HG02973 (cell line): ENCODE data around the gene FOSL2.
A peak's percentile ranks its signal among the peaks of the same experiment; 100 is the strongest.

Source experiments
- ATAC-seq: cut with Tn5 transposase; IDR thresholded peaks from one replicate; pipeline ENCODE4 v1.9.1; 2021; ENCODE audit warnings: moderate library complexity; ENCODE audit not compliant: unreplicated experiment

Gene FOSL2

DNA sequence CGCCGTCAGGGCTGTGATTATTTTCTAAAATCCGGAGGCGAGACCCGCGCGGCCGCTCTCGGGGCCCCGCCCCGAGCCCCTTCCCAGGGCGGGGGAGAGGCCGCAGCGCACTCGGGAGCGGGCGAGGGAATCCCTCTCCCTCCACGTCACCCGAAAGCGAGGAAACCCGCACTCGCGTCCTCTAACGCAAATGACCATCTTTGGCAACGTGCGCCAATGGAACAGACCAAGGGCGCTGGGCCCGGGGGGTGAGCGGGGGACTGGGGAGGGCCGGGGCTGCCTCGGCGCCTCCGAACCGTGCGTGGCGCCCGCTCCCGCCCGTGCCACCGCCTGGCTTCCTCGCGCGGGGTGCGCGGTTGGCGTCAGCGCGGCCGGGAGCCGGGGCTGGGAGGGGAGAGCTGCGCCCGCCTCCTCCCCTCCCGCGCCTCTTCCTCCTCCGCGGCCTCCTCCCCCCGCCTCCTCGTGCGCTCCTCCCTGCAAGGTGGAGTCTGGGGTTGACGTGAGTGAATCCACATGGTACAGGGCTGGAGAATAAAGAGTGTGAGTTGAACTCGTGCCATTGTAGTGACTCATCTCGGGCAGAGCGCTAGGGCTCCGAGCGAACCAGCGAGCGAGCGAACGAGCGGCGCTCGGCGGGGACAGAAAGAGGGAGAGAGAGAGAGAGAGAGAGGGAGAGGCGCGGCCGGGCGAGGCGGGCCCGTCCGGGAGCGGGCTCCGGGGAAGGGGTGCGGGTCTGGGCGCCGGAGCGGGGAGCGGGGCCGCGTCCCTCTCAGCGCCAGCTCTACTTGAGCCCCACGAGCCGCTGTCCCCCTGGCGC, at the start of gene FOSL2:
TSS of gene FOSL2 (plus strand) at position 562 of the 817 bp plus-strand sequence. CDS start 863 bp downstream, outside the sequence.
- peak; percentile 74 for ATAC-seq

DNA sequence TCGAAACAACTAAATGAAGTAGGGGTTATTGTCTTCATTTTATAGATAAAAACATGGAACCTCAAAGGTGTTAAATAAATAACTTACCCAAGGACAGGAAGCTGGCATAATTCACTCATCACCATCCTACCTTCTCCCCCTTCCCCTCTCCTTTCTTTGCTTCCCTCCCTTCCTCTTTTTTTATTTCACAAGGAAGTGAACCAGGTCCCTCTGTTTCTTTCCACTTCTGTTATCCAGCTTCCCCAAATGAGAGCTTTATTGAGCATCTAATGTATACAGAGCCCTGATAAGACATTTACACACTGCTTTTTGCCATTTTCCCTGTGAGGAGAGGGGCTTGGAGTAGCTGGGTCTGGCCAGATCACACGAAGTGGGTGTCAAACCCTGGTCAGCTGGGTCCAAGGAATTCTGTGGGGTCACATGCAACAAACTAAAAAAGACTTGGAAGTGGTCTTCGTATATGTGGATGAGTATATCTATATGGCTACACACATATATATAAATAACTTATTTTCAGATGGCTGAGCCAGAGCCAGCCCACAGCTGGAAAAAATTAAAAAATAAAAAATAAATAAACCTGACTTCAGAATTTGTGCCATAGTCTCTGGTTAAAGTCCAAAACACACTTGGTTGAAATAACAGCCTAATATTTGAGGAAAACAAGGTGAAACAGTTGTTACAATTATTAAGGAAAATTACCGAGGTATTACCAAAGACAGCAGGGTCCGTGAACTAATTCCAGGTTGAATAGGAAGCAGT, 49.3 kb upstream of the FOSL2 start:
- ATAC-seq, result no peak

DNA sequence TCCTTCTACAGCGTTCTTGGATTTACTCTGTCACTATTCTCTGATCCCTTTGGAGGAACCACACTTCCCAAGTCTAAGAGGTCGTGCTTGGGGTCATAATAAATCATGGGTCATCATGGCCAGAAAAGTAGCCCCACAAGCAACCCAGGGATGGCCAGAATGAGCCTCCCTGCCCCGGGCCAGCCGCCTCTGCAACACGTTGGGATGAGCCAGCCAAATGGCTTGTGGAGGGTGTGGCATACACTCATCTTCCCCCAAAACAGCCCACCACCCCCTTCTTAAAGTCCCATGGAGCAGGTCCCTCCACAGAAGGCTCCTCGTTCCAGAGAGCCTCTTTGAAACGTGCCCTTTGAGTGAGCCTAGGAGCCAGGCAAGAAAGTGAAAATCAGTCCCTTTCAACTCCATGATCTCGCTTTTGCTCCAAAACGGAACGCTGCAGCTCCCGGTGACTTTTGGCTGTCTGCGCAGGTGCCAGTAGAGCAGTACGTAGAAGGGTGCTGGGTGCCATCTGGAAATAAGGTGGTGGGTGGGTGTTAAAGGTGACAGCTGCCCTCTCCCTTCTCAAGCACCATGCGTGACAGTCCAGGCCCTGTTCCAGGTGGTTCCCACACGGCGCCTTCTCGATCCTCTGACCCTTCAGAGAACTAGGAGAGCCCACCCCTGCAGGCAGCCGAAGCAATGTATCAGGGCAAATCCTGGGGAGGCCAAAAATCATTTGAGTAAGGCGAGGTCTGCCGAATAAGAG, 48.5 kb upstream of the FOSL2 start:
- no peak for ATAC-seq

DNA sequence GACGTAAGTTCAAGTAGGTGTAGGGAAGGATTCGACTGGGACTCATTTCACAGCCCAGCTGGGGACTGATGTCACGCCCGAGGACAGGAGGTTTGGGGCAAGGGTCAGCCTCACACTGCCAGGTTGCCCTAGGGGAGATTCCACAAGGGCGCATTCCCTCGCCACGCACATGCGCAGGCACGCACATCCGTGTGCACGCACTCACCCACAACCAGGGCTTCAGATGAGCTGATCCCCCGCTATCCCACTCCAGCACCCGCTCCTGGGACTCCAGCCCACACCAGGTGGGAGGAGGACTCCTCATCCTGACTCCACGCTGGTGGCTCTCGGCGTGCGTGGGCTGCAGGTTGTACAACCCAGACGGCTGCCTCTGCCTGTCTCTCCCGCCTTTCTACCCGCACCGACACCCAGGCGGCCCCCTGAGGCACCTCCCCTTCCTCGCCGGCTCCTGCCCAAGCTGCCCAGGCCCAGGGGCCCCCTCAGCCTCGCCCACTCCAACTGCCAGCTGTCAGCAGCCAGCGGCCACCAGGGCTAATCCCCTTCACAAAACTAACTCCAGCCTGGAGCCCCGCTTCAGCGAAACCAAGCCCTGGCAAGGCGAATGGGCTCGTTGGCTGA, 47.8 kb upstream of the FOSL2 start:
- ATAC-seq, result no peak

DNA sequence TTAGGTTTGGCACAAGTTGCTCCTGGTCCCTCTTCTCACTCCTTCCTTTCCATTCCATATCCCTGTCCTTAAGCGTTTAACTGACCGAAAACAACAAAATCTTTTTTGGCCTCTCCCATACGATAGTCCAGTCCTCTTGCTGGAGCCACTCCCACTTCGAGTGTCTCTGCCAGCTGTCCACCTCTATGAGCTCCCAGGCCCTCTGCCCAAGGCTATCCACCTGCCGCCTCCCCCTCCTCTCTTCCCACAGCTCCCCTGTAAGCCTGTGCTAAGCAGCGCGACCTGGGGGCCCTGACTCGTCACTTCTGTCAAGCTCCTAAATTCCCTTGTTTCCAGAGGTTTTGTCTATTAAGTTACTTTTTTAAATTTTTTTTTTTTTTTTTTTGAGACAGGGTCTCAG, 47.0 kb upstream of the FOSL2 start:
- ATAC-seq, result no peak

DNA sequence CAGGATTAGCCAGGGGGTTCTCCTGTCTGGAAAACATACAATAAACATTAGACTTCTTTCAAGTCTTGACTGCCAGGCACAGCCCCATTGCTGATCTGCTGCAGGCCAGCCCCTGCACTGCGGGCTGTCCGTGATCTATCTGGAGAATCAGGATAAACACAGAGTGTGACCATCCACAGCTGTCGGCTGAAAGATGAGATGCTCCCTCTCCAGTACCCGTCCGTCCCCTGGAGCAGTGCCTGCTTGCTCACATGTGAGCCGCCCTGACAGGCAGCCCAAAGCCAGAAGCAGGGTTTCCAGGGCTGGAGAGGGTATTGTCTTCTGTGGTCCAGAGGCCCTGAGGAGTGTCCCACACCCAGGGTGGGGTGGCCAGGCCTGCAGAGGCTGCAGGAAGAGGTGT, 46.1 kb upstream of the FOSL2 start:
- no peak for ATAC-seq

DNA sequence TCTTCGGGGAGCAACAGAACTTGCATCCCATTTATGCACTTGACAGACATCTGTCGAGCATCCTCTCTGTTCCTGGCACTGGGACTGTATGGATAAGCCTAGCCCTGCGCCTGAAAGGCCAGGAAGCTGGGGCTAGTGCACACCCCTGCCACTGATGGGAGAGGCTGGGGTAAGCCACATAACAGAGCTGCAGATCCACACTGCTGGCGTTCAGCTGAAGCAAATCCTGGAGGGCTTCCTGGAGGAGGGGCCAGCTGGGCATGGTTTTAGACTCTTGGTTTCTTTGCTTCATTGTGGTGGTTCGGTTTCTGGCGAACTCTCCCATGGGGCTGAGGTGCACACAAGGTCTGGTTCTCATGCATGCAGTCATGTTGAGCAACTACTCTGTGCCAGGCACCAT, 45.5 kb upstream of the FOSL2 start:
- no peak for ATAC-seq

DNA sequence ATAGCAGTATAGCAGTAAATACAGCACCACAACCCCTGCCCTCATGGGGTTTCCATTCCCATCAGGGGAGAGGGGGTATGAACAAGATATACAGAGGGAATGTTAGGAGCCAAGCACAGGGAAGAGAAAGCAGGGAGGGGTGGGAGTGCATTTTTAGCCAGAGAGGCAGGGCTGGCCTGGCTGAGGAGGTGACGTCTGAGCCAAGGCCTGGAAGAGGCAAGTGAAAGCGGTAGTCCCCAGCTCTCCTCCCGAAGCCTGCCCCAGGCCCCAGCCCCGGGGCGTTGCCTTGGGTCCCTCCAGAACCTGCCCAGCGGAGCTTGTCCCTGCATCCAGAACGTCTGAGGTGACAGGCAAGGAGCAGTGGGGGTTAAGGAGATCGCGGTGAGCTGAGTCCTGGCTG, 45.1 kb upstream of the FOSL2 start:
- ATAC-seq, result no peak

DNA sequence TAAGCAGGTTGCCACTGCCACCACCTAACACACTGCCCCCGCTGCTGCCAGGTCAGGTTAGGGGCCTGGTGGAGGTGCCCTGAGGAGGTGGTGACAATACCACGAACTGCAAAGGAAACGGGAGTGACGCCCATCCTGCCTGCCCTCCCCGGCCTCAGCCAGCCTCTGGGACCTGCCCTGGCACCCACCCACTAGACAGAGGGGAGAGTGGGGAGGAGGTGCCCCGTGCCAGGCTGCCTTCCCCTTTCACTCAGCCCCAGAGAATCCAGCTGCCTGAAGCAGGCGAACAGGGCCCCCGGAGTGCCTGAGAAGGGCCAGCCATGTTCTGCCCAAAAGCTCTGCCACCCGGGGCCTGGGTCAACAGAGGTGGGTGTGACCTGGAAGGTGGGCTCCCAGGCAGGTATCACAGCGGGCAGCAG, 44.5 kb upstream of the FOSL2 start:
- no peak for ATAC-seq

DNA sequence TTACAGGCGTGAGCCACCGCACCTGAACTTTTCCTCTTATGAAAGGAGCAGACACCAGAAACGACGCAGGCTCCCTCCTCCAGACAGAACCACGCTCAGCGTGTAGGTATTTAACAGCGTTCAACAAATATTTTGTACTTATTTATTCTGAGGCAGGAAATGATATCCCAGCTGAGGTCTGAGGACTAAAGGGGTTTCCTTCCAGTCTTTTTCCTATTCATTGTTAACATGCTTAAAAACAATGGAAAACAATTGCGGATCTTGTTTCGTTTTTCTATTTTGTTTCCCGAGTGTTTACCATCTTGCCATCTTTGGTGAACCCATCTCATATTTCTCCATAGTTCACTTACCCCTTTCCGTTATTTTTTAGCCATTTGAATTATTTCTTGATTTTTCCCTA, 43.7 kb upstream of the FOSL2 start:
- ATAC-seq, result no peak

DNA sequence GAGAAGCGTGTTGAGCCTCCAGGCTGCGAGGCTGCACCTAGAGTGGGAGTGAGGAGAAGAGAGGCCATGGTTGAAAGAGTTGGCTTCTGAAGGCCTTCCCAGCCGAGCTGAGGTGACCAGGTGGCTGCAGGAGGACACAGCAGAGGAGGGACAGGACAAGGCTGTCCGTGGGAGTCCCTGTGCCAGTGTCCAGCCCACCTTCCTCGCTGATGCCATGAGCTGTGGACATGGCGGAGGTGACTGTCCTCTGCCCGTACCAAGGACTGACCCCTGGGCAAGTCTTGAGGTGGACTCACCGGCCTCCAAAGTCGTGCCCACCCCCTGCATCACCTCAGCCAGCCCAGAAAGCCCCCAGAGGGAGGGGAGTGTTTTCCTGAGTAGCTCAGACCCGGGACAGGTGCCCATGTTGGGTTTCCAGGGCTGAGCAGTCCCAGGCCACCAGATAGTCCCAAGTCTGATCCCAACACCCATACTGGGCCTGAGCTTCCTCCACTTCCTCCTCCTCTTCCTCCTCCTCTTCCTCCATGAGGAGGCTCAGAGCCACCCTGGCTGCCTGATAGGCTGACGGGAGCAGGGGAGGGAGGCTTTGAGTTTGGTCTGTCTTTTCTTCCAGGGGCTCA, 43.0 kb upstream of the FOSL2 start:
- ATAC-seq, result no peak

DNA sequence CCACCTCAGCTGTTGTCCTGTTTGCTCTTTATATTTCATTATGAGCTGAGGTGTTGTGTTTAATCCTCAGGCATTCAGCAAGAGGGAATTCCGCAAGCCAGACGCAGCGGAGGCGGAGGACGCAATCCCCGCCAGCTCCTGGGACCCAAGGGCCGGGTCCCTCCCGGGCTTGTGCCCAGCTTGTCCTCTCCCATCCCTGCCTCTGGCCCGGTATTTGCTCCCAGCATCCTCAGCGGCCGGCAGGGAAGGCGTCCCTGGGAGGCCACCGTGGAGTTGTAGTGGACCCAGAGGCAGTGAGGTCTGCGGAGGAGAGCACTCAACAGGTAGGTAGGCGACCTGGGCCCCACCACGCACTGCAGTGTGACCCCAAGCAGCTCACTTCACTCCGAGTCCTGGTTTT, 42.5 kb upstream of the FOSL2 start:
- ATAC-seq, result no peak

DNA sequence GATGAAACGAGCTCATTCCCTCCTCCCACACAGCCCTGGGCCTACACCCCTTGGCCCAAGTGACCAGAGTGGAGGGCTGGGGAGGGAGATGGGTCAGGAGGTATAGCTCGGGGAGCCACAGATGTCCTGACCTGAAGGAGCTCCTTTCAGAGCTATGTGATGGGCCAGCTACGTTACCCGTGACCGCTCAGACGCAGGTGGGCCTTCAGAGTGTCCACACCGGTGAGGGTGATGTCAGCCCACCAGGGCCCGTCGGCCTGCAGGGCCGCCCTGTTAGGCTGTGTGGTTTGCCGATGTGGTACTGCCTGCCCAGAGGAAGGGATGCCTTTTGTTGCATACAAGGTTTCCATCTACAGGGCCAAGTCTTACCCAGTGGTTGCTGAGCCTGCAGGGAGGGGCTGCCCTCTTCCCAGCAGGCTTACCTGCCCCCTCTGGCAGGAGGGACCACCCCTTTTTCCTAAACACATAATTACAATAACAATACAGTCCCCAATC, 41.8 kb upstream of the FOSL2 start:
- no peak for ATAC-seq

DNA sequence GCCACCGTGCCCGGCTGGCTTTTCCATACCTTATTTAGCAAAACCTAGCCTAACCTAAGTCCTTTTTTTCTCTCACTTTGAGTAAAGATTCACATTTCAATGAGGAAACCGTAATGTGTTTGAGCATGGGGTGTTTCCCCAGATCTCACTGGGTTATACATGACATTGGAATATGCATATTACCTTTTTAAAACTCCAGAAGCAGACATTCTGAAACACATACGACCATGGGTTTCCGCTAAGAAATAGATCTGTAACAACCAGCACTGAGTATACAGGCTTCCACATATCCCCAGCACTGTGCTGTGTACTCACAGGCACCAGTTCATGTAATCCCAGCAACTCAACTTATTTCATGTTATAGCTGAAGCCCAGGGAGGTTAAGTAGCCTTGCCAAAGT, 41.0 kb upstream of the FOSL2 start:
- no peak for ATAC-seq

DNA sequence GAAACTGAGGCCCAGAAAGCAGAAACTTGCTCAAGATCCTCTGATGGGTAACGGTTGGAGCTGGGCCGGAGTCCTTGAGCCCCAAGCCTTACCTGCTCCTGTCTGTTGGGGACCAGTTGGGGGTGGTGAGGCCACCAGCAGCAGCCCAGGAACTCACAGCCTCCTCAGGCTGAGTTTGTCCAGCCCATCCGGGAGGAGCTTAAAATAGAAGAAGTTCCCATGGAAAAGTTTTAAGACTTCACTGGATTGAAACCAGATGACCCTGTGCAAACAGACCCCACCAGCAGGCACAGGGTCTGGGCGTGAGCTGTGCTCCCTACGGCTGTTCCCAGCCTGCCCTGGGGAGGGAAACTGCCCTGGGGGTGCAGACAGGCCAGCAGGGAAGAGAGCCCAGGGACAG, 40.6 kb upstream of the FOSL2 start:
- no peak for ATAC-seq

DNA sequence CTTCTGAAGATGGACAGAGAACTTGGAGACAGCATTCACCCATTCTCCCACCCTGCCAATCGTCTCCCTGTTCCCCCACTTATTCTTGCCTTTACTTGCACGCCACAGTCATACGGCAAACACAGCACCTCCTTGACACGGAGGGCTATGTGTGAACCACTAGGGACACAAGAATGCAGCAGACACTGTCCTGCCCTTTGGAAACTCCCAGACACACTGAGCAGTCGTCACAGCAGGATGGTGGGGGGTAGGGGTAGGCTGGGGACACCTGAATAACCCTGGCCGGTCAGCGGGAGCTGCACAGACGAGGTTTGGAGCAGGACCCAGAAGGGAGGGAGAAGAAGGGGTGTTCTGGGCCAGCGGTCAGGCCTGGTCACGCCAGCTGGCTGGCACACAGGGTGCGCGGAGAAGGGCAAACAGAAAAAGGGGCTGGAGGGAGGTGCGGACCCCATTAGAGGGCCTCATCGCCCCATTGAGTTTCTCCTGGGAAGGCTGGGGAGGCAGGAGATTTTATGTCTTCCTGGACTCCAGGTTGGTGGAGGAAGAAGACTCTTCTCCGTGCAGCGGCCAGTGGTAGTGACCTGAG, 40.0 kb upstream of the FOSL2 start:
- no peak for ATAC-seq

DNA sequence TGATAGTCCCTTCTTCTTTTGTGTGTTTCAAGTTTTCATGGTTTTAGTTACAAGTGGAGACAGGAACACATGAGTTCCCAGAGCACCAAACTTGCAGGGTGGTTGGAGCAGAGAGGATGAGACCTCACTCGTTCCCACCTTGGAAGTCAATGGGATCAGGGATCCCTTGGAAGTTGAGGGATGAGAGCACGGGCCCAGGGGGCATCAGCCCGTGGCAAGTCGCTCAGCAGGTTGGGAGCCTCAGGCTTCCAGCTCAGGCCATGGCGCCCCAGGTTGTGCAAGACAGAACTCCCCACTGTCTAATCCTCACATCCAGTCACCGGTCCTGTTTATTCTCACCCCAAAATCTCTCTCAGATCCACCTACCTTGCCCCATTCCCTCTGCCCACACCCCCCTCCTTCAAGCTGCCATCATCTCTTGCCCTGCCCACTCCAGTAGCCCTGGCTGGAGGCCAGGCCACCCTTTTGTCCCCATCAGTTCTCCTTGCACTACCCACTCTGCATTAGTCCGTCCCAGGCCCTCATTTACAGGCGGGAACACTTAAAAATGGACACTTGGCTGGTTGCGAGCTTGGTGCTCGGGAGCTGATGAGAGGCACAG, 37.6 kb upstream of the FOSL2 start:
- no peak for ATAC-seq

DNA sequence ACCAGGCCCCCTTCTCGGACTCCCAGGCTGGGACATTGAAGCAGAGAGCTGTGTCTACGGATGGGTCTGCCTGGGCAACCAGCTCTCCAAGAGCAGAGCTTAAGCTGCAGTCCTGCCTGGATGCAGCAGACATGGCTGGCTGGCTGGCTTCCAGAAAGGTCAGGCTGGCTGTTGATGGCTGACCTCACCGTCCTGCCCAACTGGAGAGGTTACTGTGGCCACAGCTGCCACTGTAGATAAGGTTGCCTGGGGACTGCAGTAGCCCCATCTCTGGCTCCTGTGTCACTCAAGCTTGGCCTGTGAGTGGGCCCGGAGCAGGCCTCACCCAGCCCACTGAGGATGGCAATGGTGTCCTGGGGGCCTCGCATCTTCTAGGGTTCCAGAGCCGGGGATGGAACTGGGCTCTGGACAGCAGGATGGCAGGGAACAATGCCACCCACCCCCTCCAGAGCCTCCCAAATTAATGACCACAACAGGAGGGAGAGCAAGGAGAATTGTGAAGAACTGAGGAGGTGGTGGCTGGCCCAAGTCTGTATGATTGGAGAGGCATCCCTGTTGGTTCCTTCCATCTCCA, 37.0 kb upstream of the FOSL2 start:
- ATAC-seq, result no peak

DNA sequence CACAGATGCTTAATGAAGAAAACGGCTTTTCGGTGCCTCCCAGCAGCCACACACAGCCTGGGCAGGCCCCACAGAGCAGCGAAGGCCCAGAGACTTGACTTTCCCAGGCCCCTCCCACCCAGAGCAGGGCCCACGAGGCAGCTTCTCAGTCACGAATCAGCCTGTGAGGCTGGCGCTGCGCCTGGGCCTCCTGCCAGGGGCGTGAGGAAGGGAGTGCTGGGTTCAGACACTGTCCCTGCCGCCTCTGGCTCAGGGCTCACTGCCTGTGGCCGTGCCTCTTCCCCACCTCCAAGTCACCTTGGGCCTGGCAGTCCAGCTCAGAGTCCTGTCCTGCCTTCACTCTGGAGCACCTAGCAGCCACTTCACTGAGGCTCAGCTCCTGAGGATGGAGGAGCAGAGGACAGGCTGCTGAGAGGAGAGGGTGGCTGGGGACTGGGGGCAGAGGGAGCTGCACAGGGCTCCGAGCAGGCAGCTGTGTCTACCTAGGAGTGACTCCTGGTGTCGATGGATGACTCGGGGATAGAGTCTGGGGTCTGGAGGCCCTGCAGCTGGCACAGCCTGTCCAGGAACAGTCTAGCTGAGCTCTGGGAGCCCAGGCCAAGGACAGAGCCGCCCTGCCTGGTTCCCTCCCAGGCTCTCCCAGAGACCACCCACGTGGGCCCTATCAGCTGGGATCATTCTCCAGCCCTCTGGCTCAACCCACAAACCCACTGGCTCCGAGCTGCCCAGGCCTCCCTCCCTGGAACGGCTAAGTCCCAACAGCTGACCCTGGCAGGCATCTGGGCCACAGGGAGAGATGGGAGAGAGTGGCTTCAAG, 36.4 kb upstream of the FOSL2 start:
- no peak for ATAC-seq
